GM23338 (cell line): Measurements from ENCODE around the gene PACSIN3. TPM values are rescaled to one million over a fixed set of nuclear protein-coding genes. Genes with fewer than 3 reads are reported as not detected.

Experiments used
- ATAC-seq: fragments of 200-7000 bp; cut with Tn5 transposase; 3 replicates; pipeline ENCODE4 v1.9.1; 2020
- DNase-seq: peaks from one replicate; pipeline ENCODE4 v3.0.0-alpha.2; 2015; ENCODE audit warnings: low spot score
- H2AFZ ChIP-seq: fragments of 200-600 bp; sonication (generic); 2 replicates; pipeline ENCODE4 v1.8.0; 2016; ENCODE audit warnings: antibody characterized with exemption, mild to moderate bottlenecking, moderate library complexity
- H3F3A ChIP-seq: fragments of 200-600 bp; sonication (generic); replicated peaks from 2 replicates; pipeline ENCODE4 v1.8.0; 2017; ENCODE audit warnings: antibody characterized with exemption, mixed run types, low read depth
- H3K27ac ChIP-seq: fragments of 200-600 bp; sonication (generic); 2 replicates; pipeline ENCODE4 v1.6.1; 2016; ENCODE audit warnings: low read depth
- H3K27me3 ChIP-seq: fragments of 200-600 bp; sonication (generic); 2 replicates; pipeline ENCODE4 v1.8.0; 2016; ENCODE audit warnings: mild to moderate bottlenecking, mixed run types, moderate library complexity; ENCODE audit not compliant: insufficient read depth
- H3K36me3 ChIP-seq: fragments of 200-600 bp; sonication (generic); 2 replicates; pipeline ENCODE4 v1.8.0; 2016; ENCODE audit warnings: mild to moderate bottlenecking; ENCODE audit not compliant: insufficient read depth
- H3K4me1 ChIP-seq: fragments of 200-600 bp; sonication (generic); 2 replicates; pipeline ENCODE4 v1.8.0; 2016; ENCODE audit warnings: mild to moderate bottlenecking, moderate library complexity; ENCODE audit not compliant: insufficient read depth
- H3K4me2 ChIP-seq: fragments of 200-600 bp; sonication (generic); 2 replicates; pipeline ENCODE4 v1.7.1; 2017; ENCODE audit warnings: mixed run types
- H3K4me3 ChIP-seq: fragments of 200-600 bp; sonication (generic); 2 replicates; pipeline ENCODE4 v1.6.1; 2016; ENCODE audit warnings: mixed run types
- H3K79me2 ChIP-seq: fragments of 200-600 bp; sonication (generic); replicated peaks from 2 replicates; pipeline ENCODE4 v1.8.0; 2017; ENCODE audit warnings: mild to moderate bottlenecking; ENCODE audit not compliant: insufficient read depth
- H3K9me2 ChIP-seq: fragments of 200-600 bp; sonication (generic); 2 replicates; pipeline ENCODE4 v1.8.0; 2017; ENCODE audit not compliant: insufficient read depth
- H4K20me1 ChIP-seq: fragments of 200-600 bp; sonication (generic); replicated peaks from 2 replicates; pipeline ENCODE4 v1.8.0; 2017; ENCODE audit warnings: mild to moderate bottlenecking; ENCODE audit not compliant: insufficient read depth
- H3K27ac Mint-ChIP-seq: 2 replicates; pipeline ENCODE4 v1.8.0; 2020; ENCODE audit warnings: inconsistent platforms, mild to moderate bottlenecking, moderate library complexity, mixed read lengths
- H3K27me3 Mint-ChIP-seq: 3 replicates; pipeline ENCODE4 v1.8.0; 2022; ENCODE audit warnings: low read depth, mild to moderate bottlenecking, moderate library complexity, mixed read lengths, inconsistent platforms; ENCODE audit not compliant: insufficient read depth, poor library complexity
- H3K36me3 Mint-ChIP-seq: 3 replicates; pipeline ENCODE4 v1.8.0; 2021; ENCODE audit warnings: low read depth, mild to moderate bottlenecking, inconsistent platforms, moderate library complexity, mixed read lengths
- H3K4me1 Mint-ChIP-seq: 3 replicates; pipeline ENCODE4 v1.8.0; 2020; ENCODE audit warnings: mild to moderate bottlenecking, inconsistent platforms, mixed read lengths
- H3K4me3 Mint-ChIP-seq: 3 replicates; pipeline ENCODE4 v1.8.0; 2021; ENCODE audit warnings: moderate library complexity, mild to moderate bottlenecking, inconsistent platforms, mixed read lengths
- H3K9me3 Mint-ChIP-seq: 3 replicates; pipeline ENCODE4 v1.8.0; 2020; ENCODE audit warnings: moderate library complexity, mild to moderate bottlenecking, inconsistent platforms, mixed read lengths
- CREB1 ChIP-seq: fragments of 250-450 bp; sonication (Bioruptor Pico); IDR thresholded peaks from 2 replicates; pipeline ENCODE4 v1.5.0; 2020; ENCODE audit warnings: low read depth, mild to moderate bottlenecking, moderate library complexity
- CTCF ChIP-seq, 2 experiments: fragments of 200-600 bp in 1 of 2; sonication (generic) in 1 of 2; conservative IDR thresholded peaks; 2 replicates each; pipeline versions ENCODE4 v1.5.1 to v1.6.1; 2016 to 2017; ENCODE audit warnings: antibody characterized with exemption in 2 of 2, low read depth in 2 of 2, mild to moderate bottlenecking in 2 of 2, moderate library complexity in 1 of 2
- POLR2AphosphoS5 ChIP-seq: IDR thresholded peaks from 2 replicates; pipeline ENCODE4 v1.6.1; 2016; ENCODE audit warnings: antibody characterized with exemption, low read depth
- REST ChIP-seq: IDR thresholded peaks from one replicate; pipeline ENCODE4 v1.6.1; 2018; ENCODE audit warnings: antibody characterized with exemption; ENCODE audit not compliant: unreplicated experiment
- STAT1 ChIP-seq: IDR thresholded peaks from one replicate; pipeline ENCODE4 v1.6.1; 2016; ENCODE audit warnings: antibody characterized with exemption; ENCODE audit not compliant: unreplicated experiment
- ZNF462 ChIP-seq: fragments of 250-450 bp; sonication (Bioruptor Pico); IDR thresholded peaks from 2 replicates; pipeline ENCODE4 v1.5.0; 2020; ENCODE audit warnings: mild to moderate bottlenecking, moderate library complexity
- polyA plus RNA-seq: library from polyadenylated mRNA; unstranded; fragments of >200 nt; fragmentation: Nextera tagmentation; extraction: Ambion mirVana; gene quantifications from 2 replicates; pipeline ENCODE4 v1.2.1, GENCODE V29; 2016
- total RNA-seq: library from RNA; depleted of rRNA; stranded (reverse); fragments of >200 nt; shearing (Covaris generic); gene quantifications from 2 replicates; pipeline ENCODE4 v1.2.3, GENCODE V29; 2014

PACSIN3 gene
- total and polyA plus RNA-seq, 2 experiments from 2014 or later, result 39.6 to 72.1 TPM

GRCh38 chr11:47185305-47186075, 744 bp downstream of the PACSIN3 start:
- Histone ChIP-seq H3K27ac (peak overlapping the region; percentile 98), H3K27me3 (peaks cover 20% of the 10 kb centered on the region), H3K9me2 (no peaks in the 10 kb centered on the region), H4K20me1 (no peaks in the 10 kb centered on the region; the same call in 1 of the 2 replicates), H3K4me1 (peaks cover 15% of the 10 kb centered on the region), H3F3A (peaks cover 35% of the 10 kb centered on the region), H2AFZ (peak overlapping the region; percentile 63; the same call in 1 of the 2 replicates), H3K36me3 (no peaks in the 10 kb centered on the region), H3K4me2 (peak overlapping the region; percentile 99), H3K4me3 (peak overlapping the region; percentile 96), H3K79me2 (peaks cover 24% of the 10 kb centered on the region)
- Mint-ChIP-seq H3K27ac (peak overlapping the region; percentile 94), H3K9me3 (no peaks in the 10 kb centered on the region), H3K4me3 (peak overlapping the region; percentile 85), H3K36me3 (no peaks in the 10 kb centered on the region; the same call in 2 of the 3 replicates), H3K4me1 (peaks cover 16% of the 10 kb centered on the region), H3K27me3 (peaks cover 21% of the 10 kb centered on the region)
- DNase-seq (peak; percentile 97), ATAC-seq (peak; percentile 66)
- TF ChIP-seq CREB1 (CRISPR knock-in tag) (peak; percentile 79), STAT1 (no peak), POLR2AphosphoS5 (peak; percentile 82)

GRCh38 chr11:47184711-47185304, 1.4 kb downstream of the PACSIN3 start:
- Mint-ChIP-seq H3K27me3 (peaks cover 21% of the 10 kb centered on the region), H3K4me1 (peaks cover 16% of the 10 kb centered on the region), H3K4me3 (peak overlapping the region; percentile 85), H3K9me3 (no peaks in the 10 kb centered on the region), H3K27ac (peak overlapping the region; percentile 90), H3K36me3 (no peaks in the 10 kb centered on the region; the same call in 2 of the 3 replicates)
- Histone ChIP-seq H3K27ac (peak overlapping the region; percentile 98), H4K20me1 (no peaks in the 10 kb centered on the region; the same call in 1 of the 2 replicates), H3K4me1 (peaks cover 15% of the 10 kb centered on the region), H2AFZ (peak overlapping the region; percentile 63; the same call in 1 of the 2 replicates), H3K4me2 (peak overlapping the region; percentile 99), H3K36me3 (no peaks in the 10 kb centered on the region), H3K79me2 (peaks cover 24% of the 10 kb centered on the region), H3F3A (peaks cover 35% of the 10 kb centered on the region), H3K4me3 (peak overlapping the region; percentile 96), H3K27me3 (peaks cover 20% of the 10 kb centered on the region), H3K9me2 (no peaks in the 10 kb centered on the region)
- ATAC-seq (peak; percentile 27), DNase-seq (peak; percentile 17)
- TF ChIP-seq STAT1, result no peak
- TF ChIP-seq ZNF462, result no peak
- no peak for TF ChIP-seq CTCF (conservative IDR thresholded peaks at IDR 0.05; ENCODE audit: low read depth in 2 of 2)
- no peak for TF ChIP-seq REST
